ENCODE results near the gene PITRM1.
"Not testable (repeated sequence)": the region's sequence is repeated elsewhere in the genome, so short reads cannot be mapped to it uniquely, and the experiment has no call there.

The PITRM1 gene

GRCh38 chr10:3219021-3219628 lies 46.5 kb upstream of the PITRM1 start:
- DNase-seq (ENCODE audit: low spot score); H4K8ac ChIP-seq (ENCODE audit: low read depth, low read length): not testable (repeated sequence)

DNA sequence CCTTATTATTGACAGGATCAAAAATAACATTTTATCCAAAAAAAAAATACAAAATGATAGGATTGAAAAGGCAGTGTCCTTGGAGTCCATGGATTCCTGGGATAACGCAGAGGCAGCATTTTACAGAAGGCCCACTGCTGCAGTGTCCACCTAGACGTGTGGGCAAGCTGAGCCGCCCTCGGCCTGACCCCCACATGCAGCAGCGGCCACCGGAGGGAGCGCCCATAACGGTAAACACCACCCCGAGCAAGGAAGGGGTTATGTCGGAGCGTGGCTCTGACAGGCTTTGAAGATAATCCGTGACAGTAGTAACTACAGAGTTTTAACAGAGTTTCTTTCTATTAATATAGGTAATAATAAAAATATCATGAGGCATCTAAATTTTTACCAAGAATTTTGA lies 45.3 kb upstream of the PITRM1 start:
- H3K9me3 ChIP-seq (replicated peaks in 1 of 2; ENCODE audit: control insufficient read depth in 2 of 2, insufficient read depth in 1 of 2, low read depth in 1 of 2, low read length in 2 of 2) = no peaks in the 10 kb centered on the region
- no peak overlapping the region for H3K4me2 ChIP-seq (ENCODE audit: insufficient read depth, low read length, poor library complexity, severe bottlenecking)
- H3K4me1 ChIP-seq (ENCODE audit: control insufficient read depth in 2 of 2, insufficient read depth in 1 of 2, low read depth in 1 of 2, low read length in 2 of 2) = peaks cover 0 to 19% of the 10 kb centered on the region in 2 donors
- no peak overlapping the region for H3K4ac ChIP-seq (ENCODE audit: low read length)
- no peak overlapping the region for H3K18ac ChIP-seq (ENCODE audit: low read length)
- peaks cover 2% of the 10 kb centered on the region for H3K79me1 ChIP-seq (ENCODE audit: low read depth, low read length)
- H3K27ac ChIP-seq (replicated peaks; ENCODE audit: low read length) = no peak overlapping the region
- no peak overlapping the region for H2BK120ac ChIP-seq (ENCODE audit: low read depth, low read length)
- H4K91ac ChIP-seq (ENCODE audit: low read depth, low read length, poor library complexity) = no peak overlapping the region
- H4K8ac ChIP-seq (ENCODE audit: low read depth, low read length) = no peak overlapping the region
- no peak overlapping the region for H3K14ac ChIP-seq (ENCODE audit: low read length)
- H3K36me3 ChIP-seq (replicated peaks in 1 of 2; ENCODE audit: control insufficient read depth in 2 of 2, insufficient read depth in 2 of 2, low read length in 2 of 2) = no peaks in the 10 kb centered on the region
- no peak overlapping the region for H3K23ac ChIP-seq (ENCODE audit: low read depth, low read length, poor library complexity)
- H2BK15ac ChIP-seq (ENCODE audit: low read length) = no peak overlapping the region
- no CpG with 5 or more reads among the region's 12 CpGs for WGBS, 2 donors (ENCODE audit: extremely low coverage in 2 of 2, insufficient read length in 2 of 2, insufficient replicate concordance in 1 of 2)
- no peaks in the 10 kb centered on the region for H3K27me3 ChIP-seq (ENCODE audit: control insufficient read depth in 3 of 3, insufficient read depth in 3 of 3, low read depth in 1 of 3, low read length in 3 of 3)
- H2AK5ac ChIP-seq (ENCODE audit: low read depth, low read length) = no peak overlapping the region
- DNase-seq (ENCODE audit: low spot score) = no peak
- H3K4me3 ChIP-seq (ENCODE audit: low read length in 2 of 2) = no peak overlapping the region
- H3K9ac ChIP-seq (ENCODE audit: low read depth, low read length, poor library complexity) = no peak overlapping the region
- no peak overlapping the region for H2BK5ac ChIP-seq (ENCODE audit: low read length)
- H2AFZ ChIP-seq (ENCODE audit: low read length) = no peak overlapping the region
- no peak overlapping the region for H2BK12ac ChIP-seq (ENCODE audit: low read length)

More at GRCh38 chr10:3219021-3219628, 46.5 kb upstream of the PITRM1 start:
- H3K14ac ChIP-seq (ENCODE audit: low read length); H2BK15ac ChIP-seq (ENCODE audit: low read length); H3K9ac ChIP-seq (ENCODE audit: low read depth, low read length, poor library complexity); H3K18ac ChIP-seq (ENCODE audit: low read length); H4K91ac ChIP-seq (ENCODE audit: low read depth, low read length, poor library complexity); H2BK120ac ChIP-seq (ENCODE audit: low read depth, low read length); H3K27ac ChIP-seq (replicated peaks; ENCODE audit: low read length); H3K9me3 ChIP-seq (replicated peaks in 1 of 2; ENCODE audit: control insufficient read depth in 2 of 2, insufficient read depth in 1 of 2, low read depth in 1 of 2, low read length in 2 of 2); H3K27me3 ChIP-seq (ENCODE audit: control insufficient read depth in 3 of 3, insufficient read depth in 3 of 3, low read depth in 1 of 3, low read length in 3 of 3); H3K79me1 ChIP-seq (ENCODE audit: low read depth, low read length); H3K36me3 ChIP-seq (replicated peaks in 1 of 2; ENCODE audit: control insufficient read depth in 2 of 2, insufficient read depth in 2 of 2, low read length in 2 of 2); H2BK12ac ChIP-seq (ENCODE audit: low read length); H3K4me3 ChIP-seq (ENCODE audit: low read length in 2 of 2); H3K23ac ChIP-seq (ENCODE audit: low read depth, low read length, poor library complexity); H3K4me2 ChIP-seq (ENCODE audit: insufficient read depth, low read length, poor library complexity, severe bottlenecking); H3K4ac ChIP-seq (ENCODE audit: low read length); H2AFZ ChIP-seq (ENCODE audit: low read length); H2AK5ac ChIP-seq (ENCODE audit: low read depth, low read length); H2BK5ac ChIP-seq (ENCODE audit: low read length): not testable (repeated sequence)
- WGBS, 2 donors (ENCODE audit: extremely low coverage in 2 of 2, insufficient read length in 2 of 2, insufficient replicate concordance in 1 of 2) = 100% methylated on average over 3 to 4 of the region's 5 CpGs
- peaks cover 0 to 15% of the 10 kb centered on the region in 2 donors for H3K4me1 ChIP-seq (ENCODE audit: control insufficient read depth in 2 of 2, insufficient read depth in 1 of 2, low read depth in 1 of 2, low read length in 2 of 2)

DNA sequence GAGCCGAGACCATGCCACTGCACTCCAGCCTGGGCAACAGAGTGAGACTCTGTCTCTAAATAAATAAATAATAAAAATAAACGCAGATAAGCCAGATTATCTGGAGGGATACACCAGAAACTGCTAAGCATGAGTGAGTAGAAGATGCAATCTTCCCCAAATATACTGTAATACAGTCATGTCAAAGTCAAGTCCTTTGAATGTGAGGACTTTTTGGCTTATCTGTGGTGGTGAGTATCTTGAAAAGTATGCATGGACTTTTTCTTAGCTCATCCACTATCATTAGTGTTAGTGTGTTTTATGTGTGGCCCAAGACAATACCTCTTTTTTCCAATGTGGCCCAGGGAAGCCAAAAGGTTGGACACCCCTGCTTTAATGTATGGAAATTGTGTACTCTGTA lies 44.7 kb upstream of the PITRM1 start:
- H4K91ac ChIP-seq (ENCODE audit: low read depth, low read length, poor library complexity) = no peak overlapping the region
- no peak overlapping the region for H4K8ac ChIP-seq (ENCODE audit: low read depth, low read length)
- DNase-seq (ENCODE audit: low spot score) = no peak
- no peak overlapping the region for H3K23ac ChIP-seq (ENCODE audit: low read depth, low read length, poor library complexity)
- WGBS, 2 donors (ENCODE audit: extremely low coverage in 2 of 2, insufficient read length in 2 of 2, insufficient replicate concordance in 1 of 2) = no CpG with 5 or more reads among the region's 2 CpGs
- H3K18ac ChIP-seq (ENCODE audit: low read length) = no peak overlapping the region
- H3K4me1 ChIP-seq (ENCODE audit: control insufficient read depth in 2 of 2, insufficient read depth in 1 of 2, low read depth in 1 of 2, low read length in 2 of 2) = peaks cover 0 to 19% of the 10 kb centered on the region in 2 donors
- H3K36me3 ChIP-seq (replicated peaks in 1 of 2; ENCODE audit: control insufficient read depth in 2 of 2, insufficient read depth in 2 of 2, low read length in 2 of 2) = no peaks in the 10 kb centered on the region
- H2BK12ac ChIP-seq (ENCODE audit: low read length) = no peak overlapping the region
- H2BK5ac ChIP-seq (ENCODE audit: low read length) = no peak overlapping the region
- no peak overlapping the region for H3K14ac ChIP-seq (ENCODE audit: low read length)
- H2BK15ac ChIP-seq (ENCODE audit: low read length) = no peak overlapping the region
- H3K27ac ChIP-seq (replicated peaks; ENCODE audit: low read length) = no peak overlapping the region
- no peaks in the 10 kb centered on the region for H3K9me3 ChIP-seq (replicated peaks in 1 of 2; ENCODE audit: control insufficient read depth in 2 of 2, insufficient read depth in 1 of 2, low read depth in 1 of 2, low read length in 2 of 2)
- no peak overlapping the region for H3K4ac ChIP-seq (ENCODE audit: low read length)
- H2AFZ ChIP-seq (ENCODE audit: low read length) = no peak overlapping the region
- H3K79me1 ChIP-seq (ENCODE audit: low read depth, low read length) = peaks cover 2% of the 10 kb centered on the region
- no peak overlapping the region for H3K4me3 ChIP-seq (ENCODE audit: low read length in 2 of 2)
- H2AK5ac ChIP-seq (ENCODE audit: low read depth, low read length) = no peak overlapping the region
- H3K4me2 ChIP-seq (ENCODE audit: insufficient read depth, low read length, poor library complexity, severe bottlenecking) = no peak overlapping the region
- no peak overlapping the region for H2BK120ac ChIP-seq (ENCODE audit: low read depth, low read length)
- no peaks in the 10 kb centered on the region for H3K27me3 ChIP-seq (ENCODE audit: control insufficient read depth in 3 of 3, insufficient read depth in 3 of 3, low read depth in 1 of 3, low read length in 3 of 3)
- H3K9ac ChIP-seq (ENCODE audit: low read depth, low read length, poor library complexity) = no peak overlapping the region

- Histone ChIP-seq H4K91ac (ENCODE audit: low read depth, low read length, poor library complexity) (no peak overlapping the region), H3K14ac (ENCODE audit: low read length) (no peak overlapping the region), H3K4me2 (ENCODE audit: insufficient read depth, low read length, poor library complexity, severe bottlenecking) (no peak overlapping the region), H3K4ac (ENCODE audit: low read length) (no peak overlapping the region), H3K4me3 (ENCODE audit: low read length in 2 of 2) (no peak overlapping the region), H3K36me3 (replicated peaks in 1 of 2; ENCODE audit: control insufficient read depth in 2 of 2, insufficient read depth in 2 of 2, low read length in 2 of 2) (no peaks in the 10 kb centered on the region), H3K79me1 (ENCODE audit: low read depth, low read length) (peaks cover 2% of the 10 kb centered on the region), H3K9me3 (replicated peaks in 1 of 2; ENCODE audit: control insufficient read depth in 2 of 2, insufficient read depth in 1 of 2, low read depth in 1 of 2, low read length in 2 of 2) (no peaks in the 10 kb centered on the region), H3K23ac (ENCODE audit: low read depth, low read length, poor library complexity) (no peak overlapping the region), H3K27me3 (ENCODE audit: control insufficient read depth in 3 of 3, insufficient read depth in 3 of 3, low read depth in 1 of 3, low read length in 3 of 3) (no peaks in the 10 kb centered on the region), H2BK5ac (ENCODE audit: low read length) (no peak overlapping the region), H3K9ac (ENCODE audit: low read depth, low read length, poor library complexity) (peak overlapping the region; percentile 25), H3K27ac (replicated peaks; ENCODE audit: low read length) (no peak overlapping the region), H2AFZ (ENCODE audit: low read length) (peak overlapping the region; percentile 30), H2BK12ac (ENCODE audit: low read length) (no peak overlapping the region), H2AK5ac (ENCODE audit: low read depth, low read length) (no peak overlapping the region), H2BK120ac (ENCODE audit: low read depth, low read length) (no peak overlapping the region), H4K8ac (ENCODE audit: low read depth, low read length) (no peak overlapping the region), H3K18ac (ENCODE audit: low read length) (no peak overlapping the region), H3K4me1 (ENCODE audit: control insufficient read depth in 2 of 2, insufficient read depth in 1 of 2, low read depth in 1 of 2, low read length in 2 of 2) (peaks cover 0 to 19% of the 10 kb centered on the region in 2 donors), H2BK15ac (ENCODE audit: low read length) (no peak overlapping the region)
- DNase-seq (ENCODE audit: low spot score) = no peak
- no CpG with 5 or more reads among the region's 14 CpGs for WGBS, 2 donors (ENCODE audit: extremely low coverage in 2 of 2, insufficient read length in 2 of 2, insufficient replicate concordance in 1 of 2)
Observed at GRCh38 chr10:3215153-3215775, 42.7 kb upstream of the PITRM1 start.

Measured in neuronal stem cell (in vitro differentiated cells).